ENCODE results near the gene NPHS2.

Gene NPHS2

DNA sequence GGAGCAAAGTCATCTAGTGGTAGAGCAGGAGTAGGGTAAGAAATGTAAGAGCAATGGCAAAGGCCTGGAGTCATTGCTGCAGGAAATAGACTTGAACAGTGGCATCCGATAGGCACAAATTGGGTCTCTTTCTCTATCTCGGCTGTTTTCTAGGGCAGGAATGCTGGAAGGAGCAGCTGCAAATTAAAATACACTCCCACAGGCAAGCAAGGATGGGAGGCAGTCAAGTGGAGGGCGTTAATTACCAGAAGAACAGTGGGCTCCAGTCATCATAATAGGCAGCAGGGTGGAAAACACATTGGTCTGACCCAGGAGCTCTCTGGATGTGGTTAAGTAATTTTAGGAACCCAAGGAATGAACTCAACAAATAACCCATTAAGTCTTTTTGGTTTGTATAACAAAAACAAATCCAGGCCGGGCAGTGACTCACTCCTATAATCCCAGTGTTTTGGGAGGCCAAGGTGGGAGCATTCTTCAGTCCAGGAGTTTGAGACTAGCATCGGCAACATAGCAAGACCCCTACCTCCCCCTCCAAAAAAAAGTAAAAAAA is 8.1 kb upstream of the NPHS2 start:
- TF ChIP-seq, protein P1, sequence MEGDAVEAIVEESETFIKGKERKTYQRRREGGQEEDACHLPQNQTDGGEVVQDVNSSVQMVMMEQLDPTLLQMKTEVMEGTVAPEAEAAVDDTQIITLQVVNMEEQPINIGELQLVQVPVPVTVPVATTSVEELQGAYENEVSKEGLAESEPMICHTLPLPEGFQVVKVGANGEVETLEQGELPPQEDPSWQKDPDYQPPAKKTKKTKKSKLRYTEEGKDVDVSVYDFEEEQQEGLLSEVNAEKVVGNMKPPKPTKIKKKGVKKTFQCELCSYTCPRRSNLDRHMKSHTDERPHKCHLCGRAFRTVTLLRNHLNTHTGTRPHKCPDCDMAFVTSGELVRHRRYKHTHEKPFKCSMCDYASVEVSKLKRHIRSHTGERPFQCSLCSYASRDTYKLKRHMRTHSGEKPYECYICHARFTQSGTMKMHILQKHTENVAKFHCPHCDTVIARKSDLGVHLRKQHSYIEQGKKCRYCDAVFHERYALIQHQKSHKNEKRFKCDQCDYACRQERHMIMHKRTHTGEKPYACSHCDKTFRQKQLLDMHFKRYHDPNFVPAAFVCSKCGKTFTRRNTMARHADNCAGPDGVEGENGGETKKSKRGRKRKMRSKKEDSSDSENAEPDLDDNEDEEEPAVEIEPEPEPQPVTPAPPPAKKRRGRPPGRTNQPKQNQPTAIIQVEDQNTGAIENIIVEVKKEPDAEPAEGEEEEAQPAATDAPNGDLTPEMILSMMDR (IDR thresholded peaks at IDR 0.05; ENCODE audit: insufficient read depth, low read depth, low read length, missing control alignments) = no peak
- DNase-seq (ENCODE audit: low read depth) = no peak
- H3K4me3 ChIP-seq (ENCODE audit: low read depth, low read length) = no peak overlapping the region

DNA sequence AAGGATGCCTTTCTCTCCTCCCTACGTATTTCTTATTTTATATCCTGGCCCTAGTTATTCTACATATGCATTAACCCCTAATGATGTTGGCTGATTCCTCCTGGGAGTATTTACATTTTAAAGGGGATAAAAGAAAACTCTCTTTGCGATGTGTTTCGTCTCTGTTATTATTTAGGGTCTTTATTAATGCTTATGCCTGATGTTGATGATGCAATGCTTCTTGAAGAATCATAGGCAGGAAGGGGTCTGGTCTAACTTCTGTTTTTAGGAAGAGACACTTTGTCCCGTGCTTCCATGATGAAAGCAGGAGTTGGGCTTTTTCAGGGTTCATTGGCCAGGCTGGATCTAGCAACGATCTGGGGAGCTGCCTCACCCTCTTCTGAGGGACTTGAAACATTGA is 761 bp upstream of the NPHS2 start:
- H3K4me3 ChIP-seq (ENCODE audit: low read depth, low read length) = no peak overlapping the region
- TF ChIP-seq, protein P1 (IDR thresholded peaks at IDR 0.05; ENCODE audit: insufficient read depth, low read depth, low read length, missing control alignments) = no peak
- no peak for DNase-seq (ENCODE audit: low read depth)

DNA sequence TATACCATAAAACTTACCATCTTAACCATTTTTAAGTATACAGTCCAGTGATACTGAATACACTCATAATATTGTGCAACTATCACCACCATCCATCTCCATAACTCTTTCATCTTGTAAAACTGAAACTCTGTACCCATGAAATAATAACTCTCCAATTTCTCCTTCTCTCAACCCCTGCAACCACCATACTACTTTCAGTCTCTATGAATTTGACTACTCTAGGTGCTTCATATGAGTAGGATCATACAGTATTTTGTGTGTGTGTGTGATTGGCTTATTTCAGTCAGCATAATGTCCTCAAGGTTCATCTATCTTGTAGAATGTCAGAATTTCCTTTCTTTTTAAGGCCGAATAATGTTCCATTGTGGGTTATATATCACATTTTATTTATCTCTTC is 17.7 kb downstream of the NPHS2 start:
- no peak overlapping the region for H3K4me3 ChIP-seq (ENCODE audit: low read depth, low read length)
- DNase-seq (ENCODE audit: low read depth) = no peak
- TF ChIP-seq, protein P1 (IDR thresholded peaks at IDR 0.05; ENCODE audit: insufficient read depth, low read depth, low read length, missing control alignments) = no peak

DNA sequence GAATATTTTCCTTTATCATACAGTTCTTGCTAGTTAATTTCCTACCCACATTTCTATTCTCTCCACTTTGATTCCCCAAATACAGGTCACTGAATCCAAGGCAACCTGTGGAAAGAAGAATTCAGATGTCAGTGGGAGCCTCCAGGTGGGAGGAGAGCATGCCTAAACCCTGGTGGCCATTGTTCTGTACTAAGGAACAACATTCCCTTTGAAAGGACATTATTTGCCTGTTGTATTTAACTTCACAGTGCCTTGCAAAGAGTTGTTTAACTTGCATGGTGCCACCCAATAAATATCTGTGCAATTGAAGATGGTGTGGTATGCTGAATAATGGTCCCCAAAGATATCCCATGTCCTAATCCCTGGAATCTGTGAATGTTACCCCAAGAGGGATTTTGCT is 21.3 kb downstream of the NPHS2 start:
- no peak for DNase-seq (ENCODE audit: low read depth)
- H3K4me3 ChIP-seq (ENCODE audit: low read depth, low read length) = no peak overlapping the region
- TF ChIP-seq, protein P1 (IDR thresholded peaks at IDR 0.05; ENCODE audit: insufficient read depth, low read depth, low read length, missing control alignments) = no peak

DNA sequence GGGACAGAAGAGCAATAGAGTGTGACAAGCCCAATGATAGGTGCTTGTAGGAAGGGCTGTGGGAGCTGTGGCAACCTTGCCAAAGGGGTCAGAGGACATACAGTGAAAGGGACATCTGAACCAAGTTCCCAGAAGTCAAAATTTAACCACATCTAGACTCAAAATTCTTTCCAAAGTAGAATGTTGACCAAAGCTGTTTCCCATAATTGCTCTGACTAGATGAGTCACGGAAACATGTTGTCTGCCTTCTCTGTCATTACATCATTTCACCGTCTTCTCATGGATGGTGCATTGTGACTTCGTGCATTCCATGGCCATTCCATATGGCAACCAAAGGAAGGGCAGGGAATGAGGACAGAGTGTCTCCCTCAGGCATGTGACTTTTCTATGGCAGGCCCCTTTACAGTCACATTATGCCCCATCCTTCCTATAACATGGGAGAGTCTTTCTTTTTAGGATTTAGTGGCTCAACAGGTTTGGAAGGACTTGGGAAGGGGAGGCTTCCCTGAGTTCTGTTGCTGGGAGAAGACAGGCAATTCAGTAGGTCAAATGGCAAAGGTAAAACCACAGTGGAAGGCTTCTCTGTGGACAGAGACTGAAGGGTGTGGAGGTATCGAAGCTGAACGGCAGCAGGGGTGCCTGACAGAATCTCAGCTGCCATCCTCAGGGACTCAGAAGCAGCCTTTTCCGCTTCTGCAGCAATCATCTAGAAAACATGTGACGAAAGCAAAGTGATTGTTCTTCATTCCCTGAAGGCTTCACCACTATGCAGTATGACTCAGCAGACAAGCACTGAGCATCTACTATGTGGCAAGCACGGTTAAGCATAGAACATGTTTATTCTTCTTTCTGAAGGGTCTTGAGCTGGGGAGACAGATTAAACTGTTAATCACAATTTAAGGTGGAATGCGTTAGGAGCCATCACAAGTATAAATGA is 24.7 kb downstream of the NPHS2 start:
- DNase-seq (ENCODE audit: low read depth) = peak; percentile 65
- no peak overlapping the region for H3K4me3 ChIP-seq (ENCODE audit: low read depth, low read length)
- TF ChIP-seq, protein P1 (IDR thresholded peaks at IDR 0.05; ENCODE audit: insufficient read depth, low read depth, low read length, missing control alignments) = no peak

DNA sequence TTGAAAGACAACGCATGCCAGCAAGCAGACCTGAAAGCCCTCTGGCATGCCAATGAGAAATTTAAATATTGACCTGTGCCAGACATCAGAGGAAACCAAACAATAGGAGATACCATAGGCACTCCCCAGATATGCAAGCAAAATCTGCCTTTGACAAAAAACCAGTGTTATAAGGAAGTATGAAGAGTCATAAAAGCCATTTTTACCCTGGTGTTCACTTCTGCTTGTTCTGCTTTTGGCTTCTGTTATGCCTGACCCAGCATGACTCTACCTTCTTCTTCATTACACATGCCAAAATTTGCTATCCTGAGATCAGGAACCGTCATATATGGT is 26.4 kb downstream of the NPHS2 start:
- DNase-seq (ENCODE audit: low read depth) = no peak
- TF ChIP-seq, protein P1 (IDR thresholded peaks at IDR 0.05; ENCODE audit: insufficient read depth, low read depth, low read length, missing control alignments) = no peak
- no peak overlapping the region for H3K4me3 ChIP-seq (ENCODE audit: low read depth, low read length)
